ENCODE data around the gene IMPG2. TPM values are rescaled to one million over a fixed set of nuclear protein-coding genes. Genes with fewer than 3 reads are reported as not detected.

IMPG2 gene
- total RNA-seq, 1 donor from 2014 or later: 3.0 TPM

GRCh38 chr3:101273608-101274007 lies 46.8 kb downstream of the IMPG2 start:
- DNase-seq: no peak

GRCh38 chr3:101273156-101273555 lies 47.2 kb downstream of the IMPG2 start:
- DNase-seq: no peak

GRCh38 chr3:101271728-101272127 lies 48.6 kb downstream of the IMPG2 start:
- no peak for DNase-seq

GRCh38 chr3:101270149-101270548 lies 50.2 kb downstream of the IMPG2 start:
- no peak for DNase-seq

GRCh38 chr3:101268971-101269671 lies 51.3 kb downstream of the IMPG2 start:
- no peak for DNase-seq

GRCh38 chr3:101268141-101268540 lies 52.2 kb downstream of the IMPG2 start:
- no peak for DNase-seq

- DNase-seq: no peak
These were observed 53.8 kb downstream of the IMPG2 start for GRCh38 chr3:101266566-101266965.

GRCh38 chr3:101266071-101266470 lies 54.3 kb downstream of the IMPG2 start:
- no peak for DNase-seq

GRCh38 chr3:101262393-101263240 lies 57.8 kb downstream of the IMPG2 start:
- no peak for DNase-seq

- no peak for DNase-seq
These were observed 58.9 kb downstream of the IMPG2 start for GRCh38 chr3:101261506-101261905.

GRCh38 chr3:101259485-101260341 lies 60.7 kb downstream of the IMPG2 start:
- DNase-seq: no peak

GRCh38 chr3:101256511-101256910 lies 63.9 kb downstream of the IMPG2 start:
- DNase-seq: no peak

- no peak for DNase-seq
These were observed 64.9 kb downstream of the IMPG2 start for GRCh38 chr3:101255441-101255840.

- no peak for DNase-seq
These were observed 67.0 kb downstream of the IMPG2 start for GRCh38 chr3:101253396-101253795.

GRCh38 chr3:101252945-101253344 lies 67.4 kb downstream of the IMPG2 start:
- DNase-seq: no peak

- no peak for DNase-seq
These were observed 68.1 kb downstream of the IMPG2 start for GRCh38 chr3:101252307-101252706.

GRCh38 chr3:101251441-101251840 lies 68.9 kb downstream of the IMPG2 start:
- no peak for DNase-seq

GRCh38 chr3:101249522-101249921 lies 70.9 kb downstream of the IMPG2 start:
- no peak for DNase-seq

- no peak for DNase-seq
These were observed 71.6 kb downstream of the IMPG2 start for GRCh38 chr3:101248736-101249135.

- no peak for DNase-seq
These were observed 76.2 kb downstream of the IMPG2 start for GRCh38 chr3:101244212-101244575.

GRCh38 chr3:101243285-101244211 lies 76.8 kb downstream of the IMPG2 start:
- DNase-seq: no peak
